HuH-7 (cell line): ENCODE results near the gene ZNF195.
"Not testable (repeated sequence)": the region's sequence is repeated elsewhere in the genome, so short reads cannot be mapped to it uniquely, and the experiment has no call there.

Experiments
- DNase-seq: peaks from one replicate; pipeline ENCODE4 v3.0.0; 2011; ENCODE audit warnings: low spot score

ZNF195 gene

DNA sequence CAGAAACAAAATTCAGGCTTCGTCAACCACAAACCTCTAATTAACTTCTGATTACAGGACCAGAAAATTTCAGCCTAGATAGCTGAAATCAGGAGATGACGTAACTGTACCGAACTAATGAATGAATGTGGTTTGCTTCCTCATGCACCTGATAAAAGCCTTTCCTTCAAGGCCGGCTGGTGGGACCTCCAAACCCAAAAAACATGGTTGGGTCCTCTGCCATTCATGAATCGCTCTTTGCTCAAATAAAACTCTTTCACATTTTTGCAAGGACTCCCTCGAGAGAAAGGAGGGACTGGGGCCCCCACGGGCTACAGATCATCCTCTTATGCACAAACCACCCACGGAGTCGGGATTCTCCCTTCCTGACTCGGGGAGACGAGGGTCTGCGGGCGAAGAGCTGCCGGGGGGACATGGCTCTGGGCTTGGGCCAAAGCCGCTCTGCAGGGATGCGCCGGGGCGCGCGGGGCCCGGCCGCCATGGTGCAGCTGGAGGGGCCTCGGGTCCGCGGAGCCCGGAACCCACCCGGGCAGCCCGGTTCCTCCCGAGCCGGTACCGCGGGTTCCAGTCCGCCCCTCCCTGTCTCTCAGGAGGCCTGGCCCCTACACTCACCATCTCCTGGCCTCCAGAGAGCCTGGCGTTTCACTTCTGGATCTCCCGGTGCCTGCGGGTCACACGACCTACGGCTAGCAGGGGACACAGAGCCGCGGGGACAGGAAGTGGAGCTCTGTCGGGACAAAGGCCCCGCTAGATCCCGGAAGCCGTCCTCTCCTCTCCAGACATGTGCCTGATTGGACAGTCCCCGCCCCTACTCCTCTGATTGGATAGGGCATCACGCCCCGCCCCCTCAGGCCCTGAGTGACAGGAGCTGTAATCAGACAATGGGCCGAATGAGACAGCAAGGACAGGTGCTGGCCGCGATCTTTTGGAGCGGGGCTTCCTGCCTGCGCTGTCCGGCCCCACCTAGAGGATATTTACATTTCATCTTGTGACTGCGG is at the start of gene ZNF195:
TSS of gene ZNF195 (minus strand) at position 721 of the 998 bp plus-strand sequence. CDS start at position 615, 106 bp downstream.
- DNase-seq = peak; percentile 99

- DNase-seq = not testable (repeated sequence)
Observed at GRCh38 chr11:3428076-3428475, 49.1 kb upstream of the ZNF195 start.

DNA sequence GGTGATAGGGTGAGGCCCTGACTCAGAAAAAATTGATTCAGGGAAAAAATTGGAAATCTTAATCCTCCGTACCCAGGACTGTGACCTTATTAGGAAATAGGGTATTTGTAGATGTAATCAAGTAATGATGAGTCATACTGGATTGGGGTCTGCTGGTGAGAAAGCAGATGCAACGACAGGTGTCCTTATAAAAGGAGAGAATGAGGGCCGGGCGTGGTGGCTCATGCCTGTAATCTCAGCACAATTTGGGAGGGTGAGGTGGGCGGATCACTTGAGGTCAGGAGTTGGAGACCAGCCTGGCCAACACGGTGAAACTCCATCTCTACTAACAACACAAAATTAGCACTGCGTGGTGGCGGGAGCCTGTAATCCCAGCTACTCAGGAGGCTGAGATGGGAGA is 47.6 kb upstream of the ZNF195 start:
- DNase-seq = not testable (repeated sequence)

GRCh38 chr11:3423928-3424327 is 45.0 kb upstream of the ZNF195 start:
- not testable (repeated sequence) for DNase-seq

DNA sequence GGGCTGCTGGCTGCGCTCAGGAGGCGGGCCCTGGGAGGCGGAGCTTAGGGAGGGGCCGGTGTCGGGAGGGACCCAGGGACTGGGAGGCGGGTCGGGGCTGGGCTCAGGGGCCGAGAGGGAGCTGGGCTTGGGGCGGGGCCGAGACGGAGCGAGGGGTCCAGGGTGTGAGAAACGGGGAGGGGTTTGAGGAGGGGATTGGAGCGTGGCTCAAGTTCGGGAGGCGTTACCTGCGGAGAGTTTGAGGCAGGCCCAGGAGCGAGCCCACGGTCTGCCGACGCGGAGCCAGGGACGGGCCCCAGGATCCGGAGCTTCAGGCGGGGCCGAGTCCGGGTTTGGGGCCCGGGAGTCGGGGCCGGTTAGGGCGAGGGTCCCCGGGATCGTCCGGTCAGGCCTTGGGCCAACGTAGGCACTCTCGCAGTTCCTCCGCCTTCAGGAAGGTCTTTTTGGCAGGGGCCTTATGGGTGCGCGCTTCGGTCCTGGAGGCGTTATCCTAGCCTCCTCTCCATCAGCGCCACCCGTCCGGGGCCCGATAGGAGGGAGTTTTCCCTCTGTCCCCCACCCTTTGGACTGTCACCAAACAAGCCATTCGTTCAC is 44.3 kb upstream of the ZNF195 start:
- DNase-seq = peak; percentile 17

DNA sequence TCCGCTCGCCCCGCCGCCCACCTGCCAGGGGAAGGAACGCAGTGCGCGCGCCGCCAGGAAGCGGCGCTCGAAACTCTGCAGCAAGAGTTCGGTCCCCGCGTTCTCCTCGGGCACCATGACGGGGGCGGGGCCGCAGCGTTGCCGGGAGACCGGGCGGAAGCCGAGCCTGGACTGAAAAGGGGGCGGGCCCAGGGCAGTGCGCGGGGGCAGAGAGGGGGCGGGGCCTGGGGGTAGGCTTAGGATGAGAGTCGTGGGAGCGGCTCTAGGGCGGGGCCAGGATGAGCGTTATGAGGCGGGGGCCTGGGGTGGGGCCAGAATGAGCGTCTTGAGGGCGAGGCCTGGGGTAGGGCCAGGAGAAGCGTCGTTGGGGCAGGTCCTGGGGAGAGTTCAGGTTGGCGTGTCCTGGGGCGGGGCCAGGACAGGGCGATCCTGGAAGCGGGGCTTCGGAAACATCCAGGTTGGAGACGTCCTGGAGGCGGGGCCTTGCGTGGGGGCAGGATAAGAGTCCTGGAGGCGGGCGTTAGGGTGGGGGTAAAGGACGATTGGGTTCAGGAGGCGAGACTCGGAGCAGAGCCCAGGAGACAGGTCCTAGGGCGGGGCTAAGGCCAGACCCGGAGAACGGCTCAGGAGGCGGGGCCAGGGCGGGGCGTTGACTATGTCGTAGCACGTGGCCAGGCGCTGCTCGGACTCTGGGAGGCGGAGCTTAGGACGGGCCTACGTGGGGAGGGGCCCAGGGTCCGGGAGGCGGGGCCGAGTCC is 43.6 kb upstream of the ZNF195 start:
- peak; percentile 67 for DNase-seq

GRCh38 chr11:3421608-3422379 is 42.8 kb upstream of the ZNF195 start:
- DNase-seq = not testable (repeated sequence)

- DNase-seq = not testable (repeated sequence)
Observed at GRCh38 chr11:3420281-3421042, 41.5 kb upstream of the ZNF195 start.

- DNase-seq = not testable (repeated sequence)
Observed at GRCh38 chr11:3419496-3419895, 40.5 kb upstream of the ZNF195 start.

GRCh38 chr11:3417047-3417446 is 38.1 kb upstream of the ZNF195 start:
- not testable (repeated sequence) for DNase-seq

- not testable (repeated sequence) for DNase-seq
Observed at GRCh38 chr11:3415301-3415700, 36.4 kb upstream of the ZNF195 start.

GRCh38 chr11:3413666-3414065 is 34.7 kb upstream of the ZNF195 start:
- not testable (repeated sequence) for DNase-seq

DNA sequence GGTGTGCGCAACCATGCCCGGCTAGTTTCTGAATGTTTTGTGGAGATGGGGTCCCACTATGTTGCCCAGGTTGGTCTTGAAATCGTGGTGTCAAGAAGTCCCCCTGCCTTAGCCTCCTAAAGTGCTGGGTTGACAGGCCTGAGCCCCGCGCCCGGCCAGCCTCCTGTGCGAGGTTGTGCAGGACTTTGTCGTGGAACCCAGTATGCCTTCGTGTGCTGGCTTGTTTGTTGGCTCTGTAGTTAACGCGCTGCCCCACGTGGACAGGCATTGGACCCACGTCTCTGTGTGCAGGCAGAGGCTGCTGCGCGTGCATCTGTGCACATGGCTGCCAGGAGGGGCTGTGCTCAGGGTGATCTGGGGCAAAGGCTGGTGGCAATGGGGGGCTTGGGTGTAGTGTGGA is 33.9 kb upstream of the ZNF195 start:
- DNase-seq = no peak

DNA sequence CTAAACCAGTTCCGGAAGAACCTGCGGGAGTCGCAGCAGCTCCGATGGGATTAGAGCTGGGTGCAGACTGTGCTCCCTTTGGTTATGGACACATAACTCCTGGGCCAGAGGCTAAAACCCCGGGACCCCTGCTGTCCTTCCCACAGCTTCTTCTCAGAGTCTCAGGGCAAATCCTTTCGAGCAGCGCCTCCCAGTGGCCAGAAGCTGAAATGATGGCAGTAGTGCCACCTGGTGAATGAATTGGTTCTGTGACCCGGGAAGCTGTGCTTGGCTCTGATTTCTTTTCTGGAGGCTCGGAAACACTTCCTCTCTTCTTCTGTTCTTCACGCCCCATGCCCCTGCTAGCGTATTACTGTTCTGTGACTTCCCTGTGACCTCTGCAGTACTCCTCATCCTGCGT is 29.8 kb upstream of the ZNF195 start:
- peak; percentile 71 for DNase-seq

GRCh38 chr11:3408058-3408605 is 29.2 kb upstream of the ZNF195 start:
- DNase-seq = not testable (repeated sequence)

DNA sequence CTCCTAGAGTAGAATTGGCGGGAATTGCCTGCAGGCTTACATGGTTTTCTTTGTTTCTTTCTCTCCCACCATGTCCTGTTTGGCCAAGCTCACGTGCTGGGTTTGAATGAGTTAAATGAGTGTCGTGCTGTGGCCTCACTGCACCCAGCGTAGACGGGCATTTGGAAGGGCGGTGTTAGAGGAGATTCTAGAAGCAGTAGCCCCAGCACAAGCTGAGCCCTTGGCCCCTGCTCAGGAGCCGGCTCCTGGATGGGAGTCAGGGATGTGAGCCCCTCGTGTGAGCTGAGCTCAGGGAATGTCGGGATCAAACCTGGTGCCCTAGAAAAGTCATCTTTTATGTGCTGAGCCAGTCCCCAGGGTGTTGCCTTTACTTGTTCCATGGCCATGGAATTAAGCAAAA is 28.0 kb upstream of the ZNF195 start:
- not testable (repeated sequence) for DNase-seq

GRCh38 chr11:3406223-3406875 is 27.4 kb upstream of the ZNF195 start:
- not testable (repeated sequence) for DNase-seq

- not testable (repeated sequence) for DNase-seq
Observed at GRCh38 chr11:3404076-3404925, 25.4 kb upstream of the ZNF195 start.

DNA sequence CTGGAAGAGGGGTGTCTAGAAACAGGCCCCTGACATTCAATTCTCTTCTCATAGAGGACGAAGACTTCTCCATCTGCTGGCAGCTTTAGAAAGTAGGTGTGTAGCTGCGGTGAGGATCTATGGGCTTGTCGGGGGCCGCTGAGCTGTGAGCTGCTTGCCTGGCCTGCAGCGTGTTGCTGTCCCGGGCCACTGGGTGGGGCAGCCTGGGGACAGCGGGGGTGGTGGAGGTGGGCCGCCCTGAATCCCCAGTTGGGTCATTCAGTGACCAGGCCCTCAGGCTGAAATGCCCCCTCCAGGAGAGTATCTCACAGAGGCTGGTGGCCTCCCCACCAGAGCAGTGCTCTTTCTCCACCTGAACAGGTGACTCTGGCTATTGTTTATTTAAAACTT is 23.9 kb upstream of the ZNF195 start:
- DNase-seq = not testable (repeated sequence)
